Stomach (tissue), 9 donors: ENCODE measurements around the gene CHAT. TPM values are rescaled to one million over a fixed set of nuclear protein-coding genes. Genes with fewer than 3 reads are reported as not detected.

ENCODE experiments used
- DNase-seq, 2 donors: peaks; one replicate each; pipeline versions ENCODE4 v3.0.0 to v3.0.0-alpha.2; 2013 to 2019
- H3K27ac ChIP-seq, 5 donors: fragments of 200-600 bp in 4 of 5; sonication (generic) in 4 of 5; one replicate each; pipeline ENCODE4 v1.5.1; 2013 to 2019; ENCODE audit warnings: mild to moderate bottlenecking in 1 of 5, moderate library complexity in 1 of 5
- H3K27me3 ChIP-seq, 3 donors: fragments of 200-600 bp; sonication (generic); one replicate each; pipeline ENCODE4 v1.5.1; 2017 to 2019; ENCODE audit warnings: mixed run types in 1 of 3
- H3K36me3 ChIP-seq, 4 donors: fragments of 200-600 bp; sonication (generic); 1 replicate in 3 of 4; 2 replicates in 1 of 4; pipeline ENCODE4 v1.5.1; 2016 to 2019
- H3K4me1 ChIP-seq, 4 donors: fragments of 200-600 bp; sonication (generic); one replicate each; pipeline ENCODE4 v1.5.1; 2016 to 2019
- H3K4me3 ChIP-seq, 4 donors: fragments of 200-600 bp; sonication (generic) in 3 of 4; one replicate each; pipeline ENCODE4 v1.5.1; 2016 to 2019; ENCODE audit warnings: mild to moderate bottlenecking in 1 of 4
- H3K9me3 ChIP-seq, 4 donors: fragments of 200-600 bp; sonication (generic); one replicate each; pipeline ENCODE4 v1.5.1; 2016 to 2019
- EP300 ChIP-seq: sonication (generic); formaldehyde crosslinking; IDR thresholded peaks from one replicate; pipeline ENCODE4 v1.6.1; 2017; ENCODE audit warnings: antibody characterized with exemption
- POLR2A ChIP-seq, 4 donors: fragments of 450-650 bp; IDR thresholded peaks; one replicate each; pipeline ENCODE4 v1.6.1; 2016; ENCODE audit warnings: antibody characterized with exemption in 4 of 4, control low read depth in 2 of 4, mild to moderate bottlenecking in 1 of 4, moderate library complexity in 1 of 4
- POLR2AphosphoS5 ChIP-seq, 3 donors: sonication (generic); formaldehyde crosslinking; IDR thresholded peaks; one replicate each; pipeline ENCODE4 v1.6.1; 2016; ENCODE audit warnings: antibody characterized with exemption in 3 of 3
- WGBS, 5 donors: extraction: QIAGEN DNeasy Blood & Tissue Kit in 3 of 5; methylation state at CpG; one replicate each; pipeline versions ENCODE4 v1.1.5 to v1.1.7; 2013 to 2018; 5-methylcytosine and 5-hydroxymethylcytosine counted together
- intact Hi-C: fragments of 100-400 bp; cut with DNase I; formaldehyde crosslinking; loops from one replicate; pipeline ENCODE4 v1.15.1; 2023; ENCODE audit warnings: low total_unique reads
- polyA plus RNA-seq, 3 donors: library from polyadenylated mRNA; stranded (reverse); fragments of 200-250 nt; gene quantifications; one replicate each; pipeline ENCODE4 v1.2.3, GENCODE V29; 2013
- total RNA-seq, 5 donors: library from RNA; depleted of rRNA; stranded (reverse); fragments of >200 nt; gene quantifications; one replicate each; pipeline versions ENCODE4 v1.1.0 to v1.2.3, GENCODE V29; 2014 to 2016
- TF ChIP-seq, protein P1 (sequence below), 7 experiments: fragments of 450-650 bp in 4 of 7; fragments of 200-600 bp in 3 of 7; sonication (generic) in 3 of 7; IDR thresholded peaks; one replicate each; pipeline ENCODE4 v1.5.1; 2016 to 2019; ENCODE audit warnings: antibody characterized with exemption in 7 of 7, control low read depth in 2 of 7, mild to moderate bottlenecking in 1 of 7
- donor health status: healthy with polysubstance abuse.
- donor health status: Bipolar disorder and iron deficiency.
- donor health status: healthy.

Gene CHAT
- total and polyA plus RNA-seq, 8 donors = 8.7 TPM; not detected in 7

DNA sequence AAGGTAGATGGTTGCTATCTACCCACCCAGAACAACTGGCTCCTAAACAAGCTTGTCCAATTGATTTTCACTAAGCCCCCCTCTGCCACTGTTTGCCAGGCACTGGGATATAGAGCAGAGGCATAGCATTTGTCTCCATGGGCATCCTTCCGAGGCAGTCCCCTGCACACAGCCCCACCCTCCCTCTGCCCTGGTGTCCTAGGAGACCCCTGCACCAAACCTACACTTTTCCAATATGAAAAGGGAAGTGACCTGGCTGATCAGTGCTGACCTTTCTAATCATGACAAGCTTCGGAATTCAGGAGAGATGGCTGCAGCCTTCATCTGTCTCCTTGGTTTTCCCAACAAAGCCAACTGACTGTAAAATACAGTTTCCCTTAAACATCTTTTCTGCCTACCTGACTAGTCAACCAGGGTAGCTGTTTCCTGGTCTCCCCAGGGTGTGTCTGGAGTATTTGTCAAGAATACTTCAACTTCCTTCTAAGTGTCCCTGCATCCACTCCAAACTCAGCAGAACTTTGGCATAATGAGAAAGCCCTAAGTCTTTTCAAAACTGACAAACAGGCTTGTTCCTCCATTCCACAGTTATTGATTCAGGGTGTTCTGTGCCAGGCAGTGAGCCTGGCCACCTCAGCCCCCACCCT, 11.3 kb upstream of the CHAT start:
- H3K36me3 ChIP-seq = no peaks in the 10 kb centered on the region
- 73 to 87% (median 81%) methylated on average over 2 of the region's 2 CpGs for WGBS, 5 donors
- H3K27me3 ChIP-seq = peaks cover 0 to 77% (median 18%) of the 10 kb centered on the region in 3 donors
- H3K4me1 ChIP-seq = peaks cover 0 to 7% (median 3%) of the 10 kb centered on the region in 4 donors
- no peak overlapping the region for H3K27ac ChIP-seq
- no peak for DNase-seq
- intact Hi-C loops = no loop called here
- TF ChIP-seq EP300 = no peak
- TF ChIP-seq, protein P1, sequence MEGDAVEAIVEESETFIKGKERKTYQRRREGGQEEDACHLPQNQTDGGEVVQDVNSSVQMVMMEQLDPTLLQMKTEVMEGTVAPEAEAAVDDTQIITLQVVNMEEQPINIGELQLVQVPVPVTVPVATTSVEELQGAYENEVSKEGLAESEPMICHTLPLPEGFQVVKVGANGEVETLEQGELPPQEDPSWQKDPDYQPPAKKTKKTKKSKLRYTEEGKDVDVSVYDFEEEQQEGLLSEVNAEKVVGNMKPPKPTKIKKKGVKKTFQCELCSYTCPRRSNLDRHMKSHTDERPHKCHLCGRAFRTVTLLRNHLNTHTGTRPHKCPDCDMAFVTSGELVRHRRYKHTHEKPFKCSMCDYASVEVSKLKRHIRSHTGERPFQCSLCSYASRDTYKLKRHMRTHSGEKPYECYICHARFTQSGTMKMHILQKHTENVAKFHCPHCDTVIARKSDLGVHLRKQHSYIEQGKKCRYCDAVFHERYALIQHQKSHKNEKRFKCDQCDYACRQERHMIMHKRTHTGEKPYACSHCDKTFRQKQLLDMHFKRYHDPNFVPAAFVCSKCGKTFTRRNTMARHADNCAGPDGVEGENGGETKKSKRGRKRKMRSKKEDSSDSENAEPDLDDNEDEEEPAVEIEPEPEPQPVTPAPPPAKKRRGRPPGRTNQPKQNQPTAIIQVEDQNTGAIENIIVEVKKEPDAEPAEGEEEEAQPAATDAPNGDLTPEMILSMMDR (IDR thresholded peaks at IDR 0.05) = no peak
- peaks cover 0 to 5% (median 0%) of the 10 kb centered on the region in 4 donors for H3K9me3 ChIP-seq
- H3K4me3 ChIP-seq = no peak overlapping the region

DNA sequence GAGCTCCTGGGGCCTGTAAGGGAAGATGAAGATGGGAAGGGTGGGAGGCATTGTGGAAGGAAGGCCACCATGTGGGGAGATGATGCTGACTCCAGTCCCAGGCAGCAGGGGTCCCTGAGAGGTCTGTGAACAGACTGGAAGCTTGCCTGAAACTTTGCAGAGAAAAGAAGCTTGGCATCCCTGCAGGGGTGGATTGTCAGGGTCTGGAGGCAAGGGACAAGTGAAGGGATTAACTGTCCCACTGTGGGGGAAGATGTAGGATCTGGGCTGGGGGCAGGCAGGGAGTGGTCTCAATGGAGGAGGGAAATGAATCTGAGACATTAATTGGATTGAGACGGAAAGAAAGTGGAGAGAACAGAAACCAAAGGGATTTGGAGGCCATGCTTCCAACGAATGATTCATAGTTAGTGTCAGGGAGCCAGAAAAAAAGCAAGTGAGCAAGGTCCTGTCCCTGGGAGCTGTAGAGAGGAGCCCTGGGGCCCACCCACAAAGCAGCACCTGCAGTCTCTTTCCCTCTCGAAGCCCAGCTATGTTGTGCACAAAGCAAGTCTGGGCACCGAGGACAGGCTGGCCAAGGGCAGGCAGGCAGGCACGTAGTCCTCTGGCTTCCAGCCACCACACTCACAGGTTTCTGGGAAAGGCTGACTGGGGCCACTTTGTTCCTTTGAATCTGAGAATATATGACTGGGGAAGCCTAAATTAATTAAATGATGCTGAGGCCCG, 8.5 kb upstream of the CHAT start:
- no peak overlapping the region for H3K27ac ChIP-seq
- peak in 1 of 2 donors; percentile 10 for DNase-seq
- WGBS, 5 donors = 68 to 76% (median 70%) methylated on average over 6 of the region's 6 CpGs
- no peak for TF ChIP-seq POLR2A (IDR thresholded peaks at IDR 0.05)
- TF ChIP-seq POLR2AphosphoS5 (IDR thresholded peaks at IDR 0.05) = no peak
- no peak for TF ChIP-seq EP300
- TF ChIP-seq, protein P1 (IDR thresholded peaks at IDR 0.05) = no peak
- intact Hi-C loops = no loop called here
- peaks cover 0 to 5% (median 0%) of the 10 kb centered on the region in 4 donors for H3K9me3 ChIP-seq
- peaks cover 7 to 23% (median 14%) of the 10 kb centered on the region in 4 donors for H3K4me1 ChIP-seq
- H3K27me3 ChIP-seq = peaks cover 15 to 91% (median 47%) of the 10 kb centered on the region in 3 donors
- H3K36me3 ChIP-seq = no peaks in the 10 kb centered on the region
- no peak overlapping the region for H3K4me3 ChIP-seq

DNA sequence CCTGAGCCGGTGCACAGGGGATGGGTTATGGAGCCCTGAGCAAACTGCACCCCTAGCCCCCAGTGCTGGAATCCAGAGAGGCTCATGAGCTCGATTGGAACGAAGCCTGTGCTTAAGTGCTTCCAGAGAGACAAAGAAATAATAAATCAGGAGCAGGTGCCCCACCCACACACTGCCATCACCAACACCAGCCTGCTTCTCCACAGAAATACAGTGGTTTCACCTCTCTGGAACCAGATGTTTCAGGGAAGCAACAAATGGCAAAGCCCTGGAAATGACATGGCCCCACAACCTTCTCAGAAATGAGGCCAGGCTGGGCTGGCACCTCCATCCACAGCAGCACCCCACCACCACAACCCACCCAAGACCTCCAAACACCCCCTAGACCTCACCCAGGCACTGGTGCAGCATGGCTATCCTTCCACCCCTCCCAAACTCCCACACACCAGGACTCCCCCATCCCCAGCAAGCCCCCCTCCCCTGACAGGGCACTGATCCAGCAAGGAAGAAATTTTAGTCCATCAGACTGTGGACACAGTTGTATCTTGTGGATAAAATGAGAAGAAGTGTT, 7.8 kb upstream of the CHAT start:
- intact Hi-C loops = no loop called here
- peaks cover 0 to 5% (median 0%) of the 10 kb centered on the region in 4 donors for H3K9me3 ChIP-seq
- no peaks in the 10 kb centered on the region for H3K36me3 ChIP-seq
- 40 to 50% (median 45%) methylated on average over 3 of the region's 3 CpGs for WGBS, 5 donors
- H3K27ac ChIP-seq = no peak overlapping the region
- peaks cover 20 to 92% (median 53%) of the 10 kb centered on the region in 3 donors for H3K27me3 ChIP-seq
- H3K4me3 ChIP-seq = no peak overlapping the region
- peaks cover 12 to 29% (median 20%) of the 10 kb centered on the region in 4 donors for H3K4me1 ChIP-seq
- DNase-seq = no peak
- no peak for TF ChIP-seq POLR2A (IDR thresholded peaks at IDR 0.05)
- TF ChIP-seq, protein P1 (IDR thresholded peaks at IDR 0.05) = no peak
- no peak for TF ChIP-seq POLR2AphosphoS5 (IDR thresholded peaks at IDR 0.05)
- no peak for TF ChIP-seq EP300

- Histone ChIP-seq H3K4me1 (peaks cover 13 to 39% (median 25%) of the 10 kb centered on the region in 4 donors), H3K27me3 (peaks cover 31 to 95% (median 63%) of the 10 kb centered on the region in 3 donors), H3K27ac (no peak overlapping the region), H3K36me3 (no peaks in the 10 kb centered on the region), H3K4me3 (no peak overlapping the region), H3K9me3 (peaks cover 0 to 10% (median 2%) of the 10 kb centered on the region in 4 donors)
- WGBS, 5 donors = 2 to 7% (median 4%) methylated on average over 19 to 22 of the region's 22 CpGs
- no peak for TF ChIP-seq POLR2A (IDR thresholded peaks at IDR 0.05)
- no peak for TF ChIP-seq POLR2AphosphoS5 (IDR thresholded peaks at IDR 0.05)
- TF ChIP-seq, protein P1 (IDR thresholded peaks at IDR 0.05) = no peak
- no peak for TF ChIP-seq EP300
- DNase-seq = peak; percentile 39 to 91
- intact Hi-C loops = no loop called here
Measured at GRCh38 chr10:49606981-49607535, 6.8 kb upstream of the CHAT start.
